HG02588 (cell line): ENCODE measurements around the gene KIFC3.
"Not testable (repeated sequence)": the region's sequence is repeated elsewhere in the genome, so short reads cannot be mapped to it uniquely, and the experiment has no call there.

Source experiments
- ATAC-seq: cut with Tn5 transposase; IDR thresholded peaks from one replicate; pipeline ENCODE4 v1.9.1; 2021; ENCODE audit warnings: mild to moderate bottlenecking, moderate library complexity; ENCODE audit not compliant: unreplicated experiment

The KIFC3 gene

GRCh38 chr16:57825298-57826044, 23.2 kb upstream of the KIFC3 start:
- ATAC-seq: no peak

GRCh38 chr16:57824888-57825287, 22.6 kb upstream of the KIFC3 start:
- ATAC-seq: no peak

- no peak for ATAC-seq
These were observed 21.5 kb upstream of the KIFC3 start for GRCh38 chr16:57823836-57824235.

GRCh38 chr16:57822856-57823255, 20.6 kb upstream of the KIFC3 start:
- no peak for ATAC-seq

- ATAC-seq: no peak
These were observed 19.8 kb upstream of the KIFC3 start for GRCh38 chr16:57822018-57822553.

GRCh38 chr16:57821149-57821971, 19.1 kb upstream of the KIFC3 start:
- ATAC-seq: no peak

GRCh38 chr16:57818377-57819064, 16.2 kb upstream of the KIFC3 start:
- ATAC-seq: no peak

- no peak for ATAC-seq
These were observed 15.4 kb upstream of the KIFC3 start for GRCh38 chr16:57817680-57818079.

- peak; percentile 53 for ATAC-seq
These were observed 13.9 kb upstream of the KIFC3 start for GRCh38 chr16:57815987-57816745.

- ATAC-seq: no peak
These were observed 12.6 kb upstream of the KIFC3 start for GRCh38 chr16:57814896-57815295.

GRCh38 chr16:57813466-57813865, 11.2 kb upstream of the KIFC3 start:
- ATAC-seq: no peak

- not testable (repeated sequence) for ATAC-seq
These were observed 9.0 kb upstream of the KIFC3 start for GRCh38 chr16:57811340-57811739.

GRCh38 chr16:57810197-57811031, 8.1 kb upstream of the KIFC3 start:
- ATAC-seq: peak; percentile 98

- ATAC-seq: peak; percentile 2
These were observed 7.2 kb upstream of the KIFC3 start for GRCh38 chr16:57809276-57810196.

- ATAC-seq: no peak
These were observed 6.4 kb upstream of the KIFC3 start for GRCh38 chr16:57808589-57809228.

- ATAC-seq: no peak
These were observed 5.8 kb upstream of the KIFC3 start for GRCh38 chr16:57807968-57808528.

- ATAC-seq: no peak
These were observed 5.1 kb upstream of the KIFC3 start for GRCh38 chr16:57807252-57807967.
